BLaER1 (cell line): ENCODE results near the gene LCN6.

Source experiments
- H3K27ac ChIP-seq: shearing (Covaris generic); formaldehyde crosslinking; 2 replicates; pipeline ENCODE4 v1.8.1; 2022
- H3K27me3 ChIP-seq: shearing (Covaris generic); formaldehyde crosslinking; 2 replicates; pipeline ENCODE4 v1.8.1; 2022
- H3K36me3 ChIP-seq: shearing (Covaris generic); formaldehyde crosslinking; 2 replicates; pipeline ENCODE4 v1.8.1; 2022
- H3K4me1 ChIP-seq: shearing (Covaris generic); formaldehyde crosslinking; 2 replicates; pipeline ENCODE4 v1.8.1; 2022
- H3K4me2 ChIP-seq: shearing (Covaris generic); formaldehyde crosslinking; 2 replicates; pipeline ENCODE4 v1.8.1; 2022
- H3K4me3 ChIP-seq: shearing (Covaris generic); formaldehyde crosslinking; 2 replicates; pipeline ENCODE4 v1.8.1; 2022
- H3K9ac ChIP-seq: shearing (Covaris generic); formaldehyde crosslinking; 2 replicates; pipeline ENCODE4 v1.8.1; 2022
- H3K9me3 ChIP-seq: shearing (Covaris generic); formaldehyde crosslinking; 2 replicates; pipeline ENCODE4 v1.8.1; 2022
- H4K20me1 ChIP-seq: shearing (Covaris generic); formaldehyde crosslinking; 2 replicates; pipeline ENCODE4 v1.8.1; 2022
- Cebpa-rat ChIP-seq: shearing (Covaris generic); IDR thresholded peaks from 2 replicates; pipeline ENCODE4 v1.8.1; 2022

Gene LCN6

GRCh38 chr9:136728548-136729123 is 19.7 kb downstream of the LCN6 start:
- Histone ChIP-seq H3K4me1 (peaks cover 67% of the 10 kb centered on the region), H4K20me1 (peaks cover 53% of the 10 kb centered on the region), H3K4me3 (peak overlapping the region; percentile 89), H3K4me2 (peak overlapping the region; percentile 100), H3K36me3 (peaks cover 35% of the 10 kb centered on the region), H3K9me3 (no peaks in the 10 kb centered on the region), H3K27me3 (no peaks in the 10 kb centered on the region), H3K27ac (peak overlapping the region; percentile 93), H3K9ac (peak overlapping the region; percentile 97)
- TF ChIP-seq Cebpa-rat = no peak

- H3K4me2 ChIP-seq = peak overlapping the region; percentile 100
- H3K27me3 ChIP-seq = no peaks in the 10 kb centered on the region
- peaks cover 67% of the 10 kb centered on the region for H3K4me1 ChIP-seq
- H3K36me3 ChIP-seq = peaks cover 40% of the 10 kb centered on the region
- H4K20me1 ChIP-seq = peaks cover 58% of the 10 kb centered on the region
- peak overlapping the region; percentile 89 for H3K4me3 ChIP-seq
- H3K27ac ChIP-seq = peak overlapping the region; percentile 93
- TF ChIP-seq Cebpa-rat = no peak
- H3K9me3 ChIP-seq = no peaks in the 10 kb centered on the region
- H3K9ac ChIP-seq = peak overlapping the region; percentile 97
Observed at GRCh38 chr9:136728080-136728547, 20.2 kb downstream of the LCN6 start.

- Histone ChIP-seq H3K4me3 (peak overlapping the region; percentile 89), H4K20me1 (peaks cover 72% of the 10 kb centered on the region), H3K9me3 (no peaks in the 10 kb centered on the region), H3K4me2 (peak overlapping the region; percentile 100), H3K4me1 (peaks cover 75% of the 10 kb centered on the region), H3K27ac (peak overlapping the region; percentile 93), H3K36me3 (peaks cover 54% of the 10 kb centered on the region), H3K27me3 (no peaks in the 10 kb centered on the region), H3K9ac (peak overlapping the region; percentile 97)
- TF ChIP-seq Cebpa-rat = no peak
Observed at GRCh38 chr9:136726631-136727191, 21.6 kb downstream of the LCN6 start.

GRCh38 chr9:136726118-136726517 is 22.2 kb downstream of the LCN6 start:
- H3K36me3 ChIP-seq = peaks cover 60% of the 10 kb centered on the region

GRCh38 chr9:136725612-136726011 is 22.7 kb downstream of the LCN6 start:
- no peak for TF ChIP-seq Cebpa-rat
- H3K4me3 ChIP-seq = peak overlapping the region; percentile 89
- peaks cover 65% of the 10 kb centered on the region for H3K36me3 ChIP-seq
- peak overlapping the region; percentile 100 for H3K4me2 ChIP-seq
- peaks cover 80% of the 10 kb centered on the region for H3K4me1 ChIP-seq
- H3K9me3 ChIP-seq = no peaks in the 10 kb centered on the region
- no peaks in the 10 kb centered on the region for H3K27me3 ChIP-seq
- H3K27ac ChIP-seq = peak overlapping the region; percentile 93; the same call in 1 of the 2 replicates
- H4K20me1 ChIP-seq = peaks cover 83% of the 10 kb centered on the region
- H3K9ac ChIP-seq = peak overlapping the region; percentile 97

More at GRCh38 chr9:136726118-136726517, 22.2 kb downstream of the LCN6 start:
- TF ChIP-seq Cebpa-rat = no peak
- Histone ChIP-seq H3K9ac (peak overlapping the region; percentile 97), H3K4me3 (peak overlapping the region; percentile 89), H4K20me1 (peaks cover 78% of the 10 kb centered on the region), H3K27ac (peak overlapping the region; percentile 93; the same call in 1 of the 2 replicates), H3K4me1 (peaks cover 80% of the 10 kb centered on the region), H3K27me3 (no peaks in the 10 kb centered on the region), H3K9me3 (no peaks in the 10 kb centered on the region), H3K4me2 (peak overlapping the region; percentile 100)

- Histone ChIP-seq H3K4me2 (peak overlapping the region; percentile 100), H3K27ac (no peak overlapping the region), H3K4me3 (0 out of 2 replicates have a peak overlapping the region, but pooled peaks have one; percentile 89), H3K27me3 (no peaks in the 10 kb centered on the region), H3K36me3 (peaks cover 72% of the 10 kb centered on the region), H3K9me3 (no peaks in the 10 kb centered on the region), H3K4me1 (peaks cover 80% of the 10 kb centered on the region), H4K20me1 (peaks cover 86% of the 10 kb centered on the region), H3K9ac (no peak overlapping the region)
- no peak for TF ChIP-seq Cebpa-rat
Observed at GRCh38 chr9:136724772-136725171, 23.6 kb downstream of the LCN6 start.

GRCh38 chr9:136723989-136724388 is 24.3 kb downstream of the LCN6 start:
- Histone ChIP-seq H3K36me3 (peaks cover 72% of the 10 kb centered on the region), H3K4me2 (peak overlapping the region; percentile 100; the same call in 1 of the 2 replicates), H3K27ac (no peak overlapping the region), H3K9ac (no peak overlapping the region), H3K27me3 (no peaks in the 10 kb centered on the region), H4K20me1 (peaks cover 90% of the 10 kb centered on the region), H3K4me1 (peaks cover 80% of the 10 kb centered on the region), H3K4me3 (no peak overlapping the region), H3K9me3 (no peaks in the 10 kb centered on the region)
- no peak for TF ChIP-seq Cebpa-rat

GRCh38 chr9:136723362-136723976 is 24.9 kb downstream of the LCN6 start:
- Histone ChIP-seq H3K36me3 (peaks cover 72% of the 10 kb centered on the region), H3K27ac (no peak overlapping the region), H3K4me1 (peaks cover 80% of the 10 kb centered on the region)

GRCh38 chr9:136722969-136723356 is 25.4 kb downstream of the LCN6 start:
- peaks cover 100% of the 10 kb centered on the region for H4K20me1 ChIP-seq
- H3K36me3 ChIP-seq = peaks cover 75% of the 10 kb centered on the region
- H3K4me1 ChIP-seq = peaks cover 84% of the 10 kb centered on the region
- H3K27me3 ChIP-seq = no peaks in the 10 kb centered on the region
- H3K9ac ChIP-seq = no peak overlapping the region
- no peak for TF ChIP-seq Cebpa-rat
- H3K9me3 ChIP-seq = no peaks in the 10 kb centered on the region
- no peak overlapping the region for H3K27ac ChIP-seq
- no peak overlapping the region for H3K4me2 ChIP-seq
- no peak overlapping the region for H3K4me3 ChIP-seq

More at GRCh38 chr9:136723362-136723976, 24.9 kb downstream of the LCN6 start:
- TF ChIP-seq Cebpa-rat = no peak
- H3K4me3 ChIP-seq = no peak overlapping the region
- H4K20me1 ChIP-seq = peaks cover 95% of the 10 kb centered on the region
- H3K27me3 ChIP-seq = no peaks in the 10 kb centered on the region
- no peak overlapping the region for H3K9ac ChIP-seq
- H3K9me3 ChIP-seq = no peaks in the 10 kb centered on the region
- no peak overlapping the region for H3K4me2 ChIP-seq
